Measurements from ENCODE around the gene SBK2. TPM values are rescaled to one million over a fixed set of nuclear protein-coding genes. Genes with fewer than 3 reads are reported as not detected.
"Not testable (repeated sequence)": the region's sequence is repeated elsewhere in the genome, so short reads cannot be mapped to it uniquely, and the experiment has no call there.

SBK2 gene
- total RNA-seq (under 1 TPM in 1 of 2 donors, not detected in 1; 0.31 TPM), polyA plus RNA-seq (not detected)
- long read RNA-seq, donor 1: 0 reads
- long read RNA-seq, donor 2: 0 reads
- long read RNA-seq, donor 3: 0 reads
- long read RNA-seq, donor 4: 0 reads
- long read RNA-seq, donor 5: 0 reads

- Histone ChIP-seq H3K4me1 (ENCODE audit: control insufficient read depth in 5 of 5, insufficient read depth in 5 of 5, low read length in 5 of 5) (no peaks in the 10 kb centered on the region), H3K27me3 (ENCODE audit: control insufficient read depth in 3 of 3, insufficient read depth in 3 of 3, low read length in 2 of 3) (no peaks in the 10 kb centered on the region), H3K4me3 (no peak within 1 kb of the TSS), H3K27ac (ENCODE audit: low read depth in 1 of 2, low read length in 1 of 2) (no peak within 1 kb of the TSS), H3K36me3 (ENCODE audit: control insufficient read depth in 4 of 4, insufficient read depth in 4 of 4, low read length in 4 of 4) (no peaks in the 10 kb centered on the region), H3K9ac (ENCODE audit: insufficient read depth in 1 of 2, low read length in 2 of 2) (no peak within 1 kb of the TSS), H3K9me3 (ENCODE audit: control insufficient read depth in 4 of 4, insufficient read depth in 3 of 4, low read length in 3 of 4) (no peaks in the 10 kb centered on the region)
- no peak for TF ChIP-seq CTCF (IDR thresholded peaks at IDR 0.05; ENCODE audit: control extremely low read depth, extremely low read depth)
- DNase-seq: no peak
- no peak for ATAC-seq (ENCODE audit: insufficient read depth, low FRiP score)
- WGBS, 2 donors: 31 to 50% methylated on average over 14 of the region's 14 CpGs
Observed at GRCh38 chr19:55536951-55537740, at the start of gene SBK2. Gene SBK2, minus strand, starts transcription at chr19:55537133. Its CDS starts 839 bp downstream, at chr19:55536294.

- H3K4me1 ChIP-seq (ENCODE audit: control insufficient read depth in 5 of 5, insufficient read depth in 5 of 5, low read length in 5 of 5): peaks cover 2 to 21% (median 5%) of the 10 kb centered on the region in 5 donors
- TF ChIP-seq CTCF (IDR thresholded peaks at IDR 0.05; ENCODE audit: control extremely low read depth, extremely low read depth): no peak
- WGBS, 2 donors: 3 to 4% methylated on average over 33 to 36 of the region's 36 CpGs
- peak overlapping the region; percentile 17 for H3K4me3 ChIP-seq
- no peaks in the 10 kb centered on the region for H3K36me3 ChIP-seq (ENCODE audit: control insufficient read depth in 4 of 4, insufficient read depth in 4 of 4, low read length in 4 of 4)
- peak overlapping the region; percentile 7 to 66 for H3K27ac ChIP-seq (ENCODE audit: low read depth in 1 of 2, low read length in 1 of 2)
- ATAC-seq (ENCODE audit: insufficient read depth, low FRiP score) (peak; percentile 58), DNase-seq (peak; percentile 82 to 93 (median 91))
- H3K27me3 ChIP-seq (ENCODE audit: control insufficient read depth in 3 of 3, insufficient read depth in 3 of 3, low read length in 2 of 3): no peaks in the 10 kb centered on the region
- H3K9ac ChIP-seq (ENCODE audit: insufficient read depth in 1 of 2, low read length in 2 of 2): no peak overlapping the region
- no peaks in the 10 kb centered on the region for H3K9me3 ChIP-seq (ENCODE audit: control insufficient read depth in 4 of 4, insufficient read depth in 3 of 4, low read length in 3 of 4)
Observed at GRCh38 chr19:55585658-55586339, 48.9 kb upstream of the SBK2 start.

GRCh38 chr19:55584871-55585270 lies 47.9 kb upstream of the SBK2 start:
- ATAC-seq (ENCODE audit: insufficient read depth, low FRiP score) (no peak), DNase-seq (no peak)
- H3K36me3 ChIP-seq (ENCODE audit: control insufficient read depth in 4 of 4, insufficient read depth in 4 of 4, low read length in 4 of 4): no peaks in the 10 kb centered on the region
- TF ChIP-seq CTCF (IDR thresholded peaks at IDR 0.05; ENCODE audit: control extremely low read depth, extremely low read depth): no peak
- no peak overlapping the region for H3K9ac ChIP-seq (ENCODE audit: insufficient read depth in 1 of 2, low read length in 2 of 2)
- H3K9me3 ChIP-seq (ENCODE audit: control insufficient read depth in 4 of 4, insufficient read depth in 3 of 4, low read length in 3 of 4): no peaks in the 10 kb centered on the region
- peaks cover 3 to 21% (median 5%) of the 10 kb centered on the region in 5 donors for H3K4me1 ChIP-seq (ENCODE audit: control insufficient read depth in 5 of 5, insufficient read depth in 5 of 5, low read length in 5 of 5)
- H3K4me3 ChIP-seq: no peak overlapping the region
- no peaks in the 10 kb centered on the region for H3K27me3 ChIP-seq (ENCODE audit: control insufficient read depth in 3 of 3, insufficient read depth in 3 of 3, low read length in 2 of 3)
- H3K27ac ChIP-seq (ENCODE audit: low read depth in 1 of 2, low read length in 1 of 2): no peak overlapping the region
- WGBS, 2 donors: 95% methylated on average over 11 of the region's 11 CpGs

GRCh38 chr19:55583897-55584296 lies 47.0 kb upstream of the SBK2 start:
- not testable (repeated sequence) for H3K27ac ChIP-seq (ENCODE audit: low read depth in 1 of 2, low read length in 1 of 2); H3K9me3 ChIP-seq (ENCODE audit: control insufficient read depth in 4 of 4, insufficient read depth in 3 of 4, low read length in 3 of 4); DNase-seq; ATAC-seq (ENCODE audit: insufficient read depth, low FRiP score); H3K27me3 ChIP-seq (ENCODE audit: control insufficient read depth in 3 of 3, insufficient read depth in 3 of 3, low read length in 2 of 3); H3K36me3 ChIP-seq (ENCODE audit: control insufficient read depth in 4 of 4, insufficient read depth in 4 of 4, low read length in 4 of 4); H3K9ac ChIP-seq (ENCODE audit: insufficient read depth in 1 of 2, low read length in 2 of 2); H3K4me3 ChIP-seq
- 58 to 73% methylated on average over 8 of the region's 8 CpGs for WGBS, 2 donors
- peaks cover 3 to 25% (median 7%) of the 10 kb centered on the region in 5 donors for H3K4me1 ChIP-seq (ENCODE audit: control insufficient read depth in 5 of 5, insufficient read depth in 5 of 5, low read length in 5 of 5)

GRCh38 chr19:55582284-55582683 lies 45.4 kb upstream of the SBK2 start:
- H3K9me3 ChIP-seq (ENCODE audit: control insufficient read depth in 4 of 4, insufficient read depth in 3 of 4, low read length in 3 of 4); DNase-seq; H3K9ac ChIP-seq (ENCODE audit: insufficient read depth in 1 of 2, low read length in 2 of 2); ATAC-seq (ENCODE audit: insufficient read depth, low FRiP score); H3K4me3 ChIP-seq; H3K27me3 ChIP-seq (ENCODE audit: control insufficient read depth in 3 of 3, insufficient read depth in 3 of 3, low read length in 2 of 3): not testable (repeated sequence)
- Histone ChIP-seq H3K27ac (ENCODE audit: low read depth in 1 of 2, low read length in 1 of 2) (peak overlapping the region in 1 of 2 donors; percentile 55), H3K4me1 (ENCODE audit: control insufficient read depth in 5 of 5, insufficient read depth in 5 of 5, low read length in 5 of 5) (peaks cover 3 to 22% (median 7%) of the 10 kb centered on the region in 5 donors), H3K36me3 (ENCODE audit: control insufficient read depth in 4 of 4, insufficient read depth in 4 of 4, low read length in 4 of 4) (peaks cover 0 to 17% (median 4%) of the 10 kb centered on the region in 4 donors)
- WGBS, 2 donors: 75 to 82% methylated on average over 4 of the region's 4 CpGs

Measured in lung (tissue), 16 donors.